Heart left ventricle (tissue), 16 donors: ENCODE data around the gene PANK2. TPM values are rescaled to one million over a fixed set of nuclear protein-coding genes. Genes with fewer than 3 reads are reported as not detected.
"Not testable (repeated sequence)": the region's sequence is repeated elsewhere in the genome, so short reads cannot be mapped to it uniquely, and the experiment has no call there.

ENCODE experiments used
- ATAC-seq, 4 donors: fragments of 200-7000 bp; cut with Tn5 transposase; one replicate each; pipeline ENCODE4 v1.9.1; 2020 to 2022; ENCODE audit warnings: moderate library complexity in 4 of 4, mild to moderate bottlenecking in 3 of 4, moderate number of reproducible peaks in 1 of 4
- DNase-seq, 5 donors: peaks; one replicate each; pipeline ENCODE4 v3.0.0-alpha.2; 2020
- H3K27ac ChIP-seq, 12 donors: fragments of 200-600 bp; sonication (generic) in 4 of 12; one replicate each; pipeline versions ENCODE4 v1.5.0 to v1.8.0; 2016 to 2022; ENCODE audit warnings: mild to moderate bottlenecking in 2 of 12
- H3K27me3 ChIP-seq, 9 donors: fragments of 200-600 bp; sonication (generic) in 2 of 9; one replicate each; pipeline versions ENCODE4 v1.5.1 to v1.8.0; 2016 to 2022; ENCODE audit warnings: mild to moderate bottlenecking in 3 of 9
- H3K36me3 ChIP-seq, 9 donors: fragments of 200-600 bp; sonication (generic) in 2 of 9; one replicate each; pipeline versions ENCODE4 v1.5.0 to v1.8.0; 2018 to 2022; ENCODE audit warnings: mild to moderate bottlenecking in 2 of 9
- H3K4me1 ChIP-seq, 12 donors: fragments of 200-600 bp; sonication (generic) in 4 of 12; one replicate each; pipeline versions ENCODE4 v1.5.0 to v1.8.0; 2016 to 2022; ENCODE audit warnings: mild to moderate bottlenecking in 3 of 12
- H3K4me3 ChIP-seq, 12 donors: fragments of 200-600 bp; sonication (generic) in 4 of 12; one replicate each; pipeline versions ENCODE4 v1.5.0 to v1.8.0; 2017 to 2022; ENCODE audit warnings: mild to moderate bottlenecking in 9 of 12, moderate library complexity in 4 of 12
- H3K9me3 ChIP-seq, 12 donors: fragments of 200-600 bp; sonication (generic) in 4 of 12; one replicate each; pipeline versions ENCODE4 v1.5.0 to v1.8.0; 2016 to 2022; ENCODE audit warnings: mild to moderate bottlenecking in 1 of 12
- CTCF ChIP-seq, 12 donors: fragments of 200-600 bp; sonication (generic) in 4 of 12; IDR thresholded peaks; one replicate each; pipeline versions ENCODE4 v1.5.0 to v1.8.0; 2018 to 2022; ENCODE audit warnings: antibody characterized with exemption in 12 of 12, mild to moderate bottlenecking in 5 of 12
- POLR2A ChIP-seq, 2 donors: fragments of 450-650 bp; IDR thresholded peaks; one replicate each; pipeline ENCODE4 v1.6.1; 2017; ENCODE audit warnings: antibody characterized with exemption in 2 of 2, mild to moderate bottlenecking in 2 of 2, moderate library complexity in 2 of 2
- WGBS, 4 donors: extraction: QIAGEN DNeasy Blood & Tissue Kit in 2 of 4; methylation state at CpG; one replicate each; pipeline versions ENCODE4 v1.1.5 to v1.1.7; 2013 to 2018; 5-methylcytosine and 5-hydroxymethylcytosine counted together
- intact Hi-C, 10 donors: fragments of 100-400 bp; cut with DNase I; formaldehyde crosslinking; loops; one replicate each; pipeline versions ENCODE4 v1.11.1 to v1.14.2; 2022
- polyA plus RNA-seq, 2 donors: library from polyadenylated mRNA; stranded (reverse); fragments of 200-250 nt; gene quantifications; one replicate each; pipeline ENCODE4 v1.2.3, GENCODE V29; 2013
- total RNA-seq, 9 donors: library from RNA; depleted of rRNA in 2 of 9; stranded (reverse); fragments of >200 nt in 2 of 9; fragmentation: NEBNext Ultra II Directional in 3 of 9; extraction: Animal tissue kit (Norgen Biotek cat#: 25700) in 3 of 9; gene quantifications; one replicate each; pipeline versions ENCODE4 v1.1.0 to v1.2.4, GENCODE V29; 2016 to 2023
- donor health status: ischemic (EF 13 %, LVEDD 7.1; RV severe dilation, severe dysfunction).
- donor health status: healthy with polysubstance abuse.
- donor health status: DM: no; HTN: yes; CAD: no.
- donor health status: DM: no; HTN: no; CAD: no.
- donor health status: ischemic (EF 25% LVEDD 6.9; RV normal size, moderate dysfunction).
- donor health status: ischemic (EF 25% LVEDD 5.7; RV mildly dilated, moderate dysfunction).
- donor health status: healthy.
- donor health status: DM: yes; HTN: yes; CAD: no.
- donor health status: ischemic (EF 35%, LVEDD 5.7; RV mildly dilated, moderate dysfunction).
- donor health status: nonischemic (EF 11% LVEDD 7.7; RV severe dilation, severe dysfunction).
- donor health status: DM: yes; HTN: yes; CAD: no.
- donor health status: PGD.
- donor health status: ischemic (EF 29% LVEDD 5.4; RV normal size, mild dysfunction).
- donor health status: nonischemic (EF 23%, LVEDD 6.1; RV moderate dilation, normal function).

Gene PANK2
- total and polyA plus RNA-seq, 11 donors: 13.9 to 28.9 (median 18.1) TPM

DNA sequence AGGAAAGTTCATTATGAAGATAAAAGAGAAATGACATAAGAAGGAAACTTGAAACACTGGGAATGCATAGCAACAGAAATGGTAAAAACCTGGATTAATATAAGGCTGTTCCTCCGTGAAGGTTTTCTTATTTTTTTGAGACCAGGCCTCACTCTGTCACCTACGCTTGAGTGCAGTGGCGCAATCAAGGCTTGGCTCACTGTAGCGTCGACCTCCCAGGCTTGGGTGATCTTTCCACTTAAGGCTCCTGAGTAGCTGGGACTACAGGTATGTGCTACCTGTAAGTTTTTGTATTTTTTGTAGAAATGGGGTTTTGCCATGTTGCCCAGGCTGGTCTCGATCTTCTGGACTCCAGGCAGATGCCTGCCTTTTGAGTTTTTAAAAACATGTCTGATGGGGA, 51.7 kb downstream of the PANK2 start:
- Histone ChIP-seq H3K4me3 (no peak overlapping the region), H3K27me3 (no peaks in the 10 kb centered on the region), H3K36me3 (peaks cover 0 to 23% (median 5%) of the 10 kb centered on the region in 9 donors), H3K27ac (no peak overlapping the region), H3K9me3 (peaks cover 0 to 4% (median 0%) of the 10 kb centered on the region in 12 donors), H3K4me1 (peaks cover 0 to 6% (median 0%) of the 10 kb centered on the region in 12 donors)
- TF ChIP-seq CTCF (IDR thresholded peaks at IDR 0.05) (no peak), POLR2A (IDR thresholded peaks at IDR 0.05) (no peak)
- intact Hi-C loops: no loop called here
- WGBS, 4 donors: 80 to 93% (median 88%) methylated on average over 6 of the region's 6 CpGs
- DNase-seq (no peak), ATAC-seq (no peak)

DNA sequence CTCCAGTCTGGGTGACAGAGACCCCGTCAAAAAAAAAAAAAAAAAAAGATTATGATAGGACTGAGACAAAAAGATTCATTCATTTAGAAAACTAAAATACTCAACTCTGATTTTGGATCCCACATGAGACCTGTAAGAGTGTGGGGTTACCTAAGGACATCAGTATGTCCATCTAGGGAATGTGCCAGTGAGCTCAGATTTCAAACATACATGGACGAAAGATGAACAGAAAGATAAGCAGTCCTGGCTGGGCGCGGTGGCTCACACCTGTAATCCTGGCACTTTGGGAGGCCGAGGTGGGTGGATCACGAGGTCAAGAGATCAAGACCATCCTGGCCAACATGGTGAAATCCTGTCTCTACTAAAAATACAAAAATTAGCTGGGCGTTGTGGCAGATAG, 57.5 kb downstream of the PANK2 start:
- peaks cover 0 to 17% (median 4%) of the 10 kb centered on the region in 9 donors for H3K36me3 ChIP-seq
- intact Hi-C loops, DNase-seq, H3K9me3 ChIP-seq, ATAC-seq, H3K4me1 ChIP-seq, H3K4me3 ChIP-seq, H3K27ac ChIP-seq, H3K27me3 ChIP-seq: not testable (repeated sequence)
- 87 to 93% (median 90%) methylated on average over 7 of the region's 7 CpGs for WGBS, 4 donors

DNA sequence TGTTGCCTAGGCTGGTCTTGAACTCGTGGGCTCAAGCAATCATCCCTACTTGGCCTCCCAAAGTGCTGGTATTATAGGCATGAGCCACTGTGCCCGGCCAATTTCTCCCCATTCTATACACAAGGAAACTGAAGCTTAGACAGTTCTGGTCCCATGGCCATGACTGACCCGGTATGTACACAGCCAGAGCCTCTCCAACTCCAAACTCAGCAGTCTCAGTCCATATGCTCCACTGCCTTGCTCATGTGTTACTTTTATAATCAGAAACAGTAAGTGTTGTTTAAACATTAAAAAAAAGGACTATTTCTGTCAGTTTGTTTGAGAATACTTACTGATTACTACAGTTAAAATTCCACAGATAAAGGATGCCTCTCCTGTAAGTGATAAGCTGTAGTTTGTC, 75.5 kb downstream of the PANK2 start:
- no peaks in the 10 kb centered on the region for H3K27me3 ChIP-seq
- no peak for DNase-seq
- no peak overlapping the region for H3K4me3 ChIP-seq
- intact Hi-C loops: no loop called here
- ATAC-seq: no peak
- no peak overlapping the region for H3K27ac ChIP-seq
- 75 to 93% (median 89%) methylated on average over 3 of the region's 3 CpGs for WGBS, 4 donors
- H3K4me1 ChIP-seq: no peaks in the 10 kb centered on the region
- no peaks in the 10 kb centered on the region for H3K9me3 ChIP-seq
- TF ChIP-seq CTCF (IDR thresholded peaks at IDR 0.05): no peak
- TF ChIP-seq POLR2A (IDR thresholded peaks at IDR 0.05): no peak
- H3K36me3 ChIP-seq: peaks cover 0 to 25% (median 0%) of the 10 kb centered on the region in 9 donors

- DNase-seq (no peak), ATAC-seq (no peak)
- no peaks in the 10 kb centered on the region for H3K9me3 ChIP-seq
- peaks cover 0 to 17% (median 0%) of the 10 kb centered on the region in 9 donors for H3K36me3 ChIP-seq
- H3K4me3 ChIP-seq: no peak overlapping the region
- intact Hi-C loops: no loop called here
- TF ChIP-seq POLR2A (IDR thresholded peaks at IDR 0.05) (no peak), CTCF (IDR thresholded peaks at IDR 0.05) (no peak)
- H3K27ac ChIP-seq: no peak overlapping the region
- H3K27me3 ChIP-seq: no peaks in the 10 kb centered on the region
- peaks cover 0 to 9% (median 0%) of the 10 kb centered on the region in 12 donors for H3K4me1 ChIP-seq
Measured at GRCh38 chr20:3966571-3966970, 77.4 kb downstream of the PANK2 start.

DNA sequence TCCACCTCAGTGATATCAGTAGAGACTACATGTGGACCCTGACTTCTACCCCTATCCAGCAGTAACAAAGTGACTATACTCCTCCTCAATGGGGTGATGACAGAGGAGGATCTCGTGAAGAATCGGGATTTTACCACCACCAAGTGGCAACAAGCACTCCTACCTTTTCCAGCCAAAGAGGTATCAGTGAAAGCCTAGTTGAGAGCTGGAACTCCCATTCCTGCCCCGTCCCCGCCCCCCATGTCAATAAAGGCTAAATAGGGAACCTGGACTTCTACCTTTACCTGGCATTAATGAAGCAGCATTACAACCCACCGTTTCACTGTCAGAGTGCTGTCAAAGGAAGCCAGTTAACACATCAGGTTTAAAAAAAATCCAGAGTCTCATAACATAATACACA, 80.8 kb downstream of the PANK2 start:
- TF ChIP-seq CTCF (IDR thresholded peaks at IDR 0.05) (peak in 3 of 12 donors; percentile 5 to 29 (median 25)), POLR2A (IDR thresholded peaks at IDR 0.05) (no peak)
- intact Hi-C loops: loop anchor here in 1 of 10 donors (10.0 kb wide), 1 partner anchor 85 kb away; the partner anchor contains the start of gene PANK2
- H3K27me3 ChIP-seq: no peaks in the 10 kb centered on the region
- 61 to 75% (median 65%) methylated on average over 5 of the region's 5 CpGs for WGBS, 4 donors
- no peaks in the 10 kb centered on the region for H3K36me3 ChIP-seq
- H3K27ac ChIP-seq: no peak overlapping the region
- H3K9me3 ChIP-seq: peaks cover 0 to 11% (median 2%) of the 10 kb centered on the region in 12 donors
- H3K4me3 ChIP-seq: no peak overlapping the region
- DNase-seq (no peak), ATAC-seq (peak in 3 of 4 donors; percentile 42 to 52 (median 45))
- H3K4me1 ChIP-seq: peaks cover 0 to 12% (median 0%) of the 10 kb centered on the region in 12 donors
